H9 (cell line): ENCODE measurements around the gene ADARB2. TPM values are rescaled to one million over a fixed set of nuclear protein-coding genes. Genes with fewer than 3 reads are reported as not detected.

Experiments used
- DNase-seq: peaks from one replicate; pipeline ENCODE4 v3.0.0-alpha.2; 2017
- H2AFZ ChIP-seq: one replicate; pipeline ENCODE4 v1.6.1; 2013; ENCODE audit warnings: mild to moderate bottlenecking, low read length, control low read depth, moderate library complexity
- H2AK5ac ChIP-seq: 2 replicates; pipeline ENCODE4 v1.6.1; 2013; ENCODE audit warnings: low read length, control low read depth, mixed read lengths; ENCODE audit not compliant: insufficient read length
- H2BK120ac ChIP-seq: one replicate; pipeline ENCODE4 v1.6.1; 2013; ENCODE audit warnings: low read depth, mild to moderate bottlenecking, low read length, control low read depth, inconsistent platforms; ENCODE audit not compliant: poor library complexity, severe bottlenecking
- H2BK12ac ChIP-seq: 2 replicates; pipeline ENCODE4 v1.6.1; 2013; ENCODE audit warnings: low read length, control low read depth, mixed read lengths, low read depth; ENCODE audit not compliant: insufficient read length
- H2BK15ac ChIP-seq: 2 replicates; pipeline ENCODE4 v1.6.1; 2013; ENCODE audit warnings: low read depth, low read length, control low read depth
- H2BK20ac ChIP-seq: one replicate; pipeline ENCODE4 v1.6.1; 2013; ENCODE audit warnings: low read depth, mild to moderate bottlenecking, low read length, control low read depth, inconsistent platforms; ENCODE audit not compliant: poor library complexity, severe bottlenecking
- H2BK5ac ChIP-seq: 2 replicates; pipeline ENCODE4 v1.6.1; 2013; ENCODE audit warnings: low read length, control low read depth, mixed read lengths; ENCODE audit not compliant: insufficient read length
- H3K14ac ChIP-seq: 2 replicates; pipeline ENCODE4 v1.6.1; 2013; ENCODE audit warnings: low read length, control low read depth; ENCODE audit not compliant: insufficient read depth
- H3K18ac ChIP-seq: 2 replicates; pipeline ENCODE4 v1.6.1; 2013; ENCODE audit warnings: low read depth, mild to moderate bottlenecking, mixed read lengths, low read length, control low read depth; ENCODE audit not compliant: insufficient read length
- H3K23ac ChIP-seq: 2 replicates; pipeline ENCODE4 v1.6.1; 2013; ENCODE audit warnings: low read length, control low read depth, mixed read lengths, low read depth; ENCODE audit not compliant: insufficient read length
- H3K23me2 ChIP-seq: 2 replicates; pipeline ENCODE4 v1.6.1; 2013; ENCODE audit warnings: low read depth, mild to moderate bottlenecking, mixed read lengths, low read length, control low read depth; ENCODE audit not compliant: insufficient read length, poor library complexity, severe bottlenecking
- H3K27ac ChIP-seq: 2 replicates; pipeline ENCODE4 v1.5.1; 2013; ENCODE audit warnings: low read length, control low read depth, mixed read lengths, low read depth; ENCODE audit not compliant: insufficient read length
- H3K27me3 ChIP-seq: 2 replicates; pipeline ENCODE4 v1.6.1; 2013; ENCODE audit warnings: low read length, control low read depth, inconsistent platforms; ENCODE audit not compliant: insufficient read depth
- H3K4ac ChIP-seq: 2 replicates; pipeline ENCODE4 v1.6.1; 2013; ENCODE audit warnings: low read depth, mild to moderate bottlenecking, control low read depth, inconsistent platforms, low read length, moderate library complexity
- H3K4me1 ChIP-seq: 2 replicates; pipeline ENCODE4 v1.6.1; 2013; ENCODE audit warnings: low read length, control low read depth, inconsistent platforms; ENCODE audit not compliant: insufficient read depth
- H3K4me2 ChIP-seq: 2 replicates; pipeline ENCODE4 v1.6.1; 2013; ENCODE audit warnings: low read length, control low read depth, mixed read lengths; ENCODE audit not compliant: insufficient read length, insufficient read depth
- H3K56ac ChIP-seq: 2 replicates; pipeline ENCODE4 v1.6.1; 2013; ENCODE audit warnings: low read depth, mild to moderate bottlenecking, mixed read lengths, low read length, control low read depth; ENCODE audit not compliant: insufficient read length
- H3K79me1 ChIP-seq: 2 replicates; pipeline ENCODE4 v1.6.1; 2013; ENCODE audit warnings: low read depth, mild to moderate bottlenecking, moderate library complexity, low read length, control low read depth, inconsistent platforms; ENCODE audit not compliant: insufficient read depth, poor library complexity, severe bottlenecking
- H3K79me2 ChIP-seq: 2 replicates; pipeline ENCODE4 v1.6.1; 2013; ENCODE audit warnings: low read length, control low read depth, inconsistent platforms; ENCODE audit not compliant: insufficient read depth
- H3K9ac ChIP-seq: 2 replicates; pipeline ENCODE4 v1.6.1; 2013; ENCODE audit warnings: low read length, control low read depth, mixed read lengths; ENCODE audit not compliant: insufficient read length; ENCODE audit errors: extremely low read depth
- H3K9me3 ChIP-seq: one replicate; pipeline ENCODE4 v1.6.1; 2013; ENCODE audit warnings: low read depth, low read length, inconsistent platforms; ENCODE audit not compliant: control insufficient read depth
- H3T11ph ChIP-seq: one replicate; pipeline ENCODE4 v1.6.1; 2013; ENCODE audit warnings: mild to moderate bottlenecking, low read length, control low read depth, inconsistent platforms
- H4K20me1 ChIP-seq: one replicate; pipeline ENCODE4 v1.6.1; 2013; ENCODE audit not compliant: control insufficient read depth, insufficient read length, insufficient read depth
- H4K5ac ChIP-seq: 2 replicates; pipeline ENCODE4 v1.6.1; 2013; ENCODE audit warnings: low read depth, mild to moderate bottlenecking, mixed read lengths, low read length, control low read depth; ENCODE audit not compliant: insufficient read length
- H4K8ac ChIP-seq: replicated peaks from 2 replicates; pipeline ENCODE4 v1.6.1; 2013; ENCODE audit warnings: low read length, control low read depth, mixed read lengths, low read depth; ENCODE audit not compliant: insufficient read length
- H4K91ac ChIP-seq: 2 replicates; pipeline ENCODE4 v1.6.1; 2013; ENCODE audit warnings: low read depth, mild to moderate bottlenecking, moderate library complexity, mixed read lengths, low read length, control low read depth; ENCODE audit not compliant: insufficient read length
- H3K27ac Mint-ChIP-seq, 3 experiments: 2 replicates in 2 of 3; 3 replicates in 1 of 3; pipeline ENCODE4 v1.8.0; 2020 to 2021; ENCODE audit warnings: mixed read lengths in 3 of 3, mild to moderate bottlenecking in 1 of 3, moderate library complexity in 1 of 3
- H3K27me3 Mint-ChIP-seq: 2 replicates; pipeline ENCODE4 v1.8.0; 2021; ENCODE audit warnings: low read depth, mild to moderate bottlenecking, moderate library complexity, mixed read lengths
- H3K36me3 Mint-ChIP-seq, 3 experiments: 2 replicates in 2 of 3; 3 replicates in 1 of 3; pipeline ENCODE4 v1.8.0; 2020 to 2021; ENCODE audit warnings: low read depth in 3 of 3, mixed read lengths in 3 of 3; ENCODE audit not compliant: insufficient read depth in 1 of 3
- H3K4me1 Mint-ChIP-seq, 2 experiments: 2 replicates each; pipeline ENCODE4 v1.8.0; 2020; ENCODE audit warnings: mixed read lengths in 2 of 2
- H3K4me3 Mint-ChIP-seq, 2 experiments: 2 replicates in 1 of 2; 3 replicates in 1 of 2; pipeline ENCODE4 v1.8.0; 2020 to 2021; ENCODE audit warnings: mild to moderate bottlenecking in 2 of 2, mixed read lengths in 2 of 2, moderate library complexity in 1 of 2
- H3K9me3 Mint-ChIP-seq, 2 experiments: 2 replicates in 1 of 2; 3 replicates in 1 of 2; pipeline ENCODE4 v1.8.0; 2020; ENCODE audit warnings: mild to moderate bottlenecking in 2 of 2, mixed read lengths in 2 of 2, moderate library complexity in 1 of 2
- WGBS: extraction: QIAGEN DNeasy Blood & Tissue Kit; methylation state at CpG from one replicate; pipeline ENCODE4 v1.1.7; 2013; ENCODE audit warnings: missing lambda C conversion rate, low lambda C conversion rate, mixed read lengths; ENCODE audit not compliant: insufficient read length; ENCODE audit errors: extremely low coverage; 5-methylcytosine and 5-hydroxymethylcytosine counted together
- total RNA-seq: library from RNA; stranded (reverse); gene quantifications from 2 replicates; pipeline ENCODE4 v1.2.1, GENCODE V29; 2021
- TF ChIP-seq, protein P1 (sequence below): fragments of 200-600 bp; sonication (generic); conservative IDR thresholded peaks from 3 replicates; pipeline ENCODE4 v1.8.0; 2021; ENCODE audit warnings: antibody characterized with exemption, mild to moderate bottlenecking

Gene ADARB2
- total RNA-seq, 1 experiment from 2014 or later, result 0.87 TPM

DNA sequence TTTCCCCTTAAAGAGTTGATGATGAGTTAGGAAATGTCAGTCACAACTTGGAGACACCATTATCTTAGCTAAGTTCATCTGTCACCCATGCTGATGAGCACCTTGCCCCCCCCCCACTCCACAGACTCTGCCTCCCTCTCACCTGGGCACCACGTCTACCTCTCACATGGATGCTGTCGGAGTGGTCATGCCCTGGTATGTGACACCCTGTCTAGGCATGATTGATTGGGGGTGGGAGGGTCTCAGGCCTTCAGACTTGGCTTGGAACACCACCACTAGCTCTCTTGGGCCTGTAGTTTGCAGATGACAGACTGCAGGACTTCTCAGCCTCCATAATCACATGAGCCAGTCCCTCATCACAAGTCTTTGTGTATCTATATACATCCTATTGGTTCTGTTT lies 603.2 kb downstream of the ADARB2 start:
- Mint-ChIP-seq H3K9me3 (no peaks in the 10 kb centered on the region), H3K4me1 (peaks cover 5 to 8% of the 10 kb centered on the region in 2 experiments; a peak in 2 of 4 replicates), H3K4me3 (no peak overlapping the region), H3K36me3 (peaks cover 21 to 26% (median 25%) of the 10 kb centered on the region in 3 experiments; a peak in 6 of 7 replicates), H3K27ac (no peak overlapping the region), H3K27me3 (no peaks in the 10 kb centered on the region)
- H3K9ac ChIP-seq, result no peak overlapping the region
- H4K5ac ChIP-seq, result no peak overlapping the region
- no peak overlapping the region for H3K23ac ChIP-seq
- H3K14ac ChIP-seq, result no peak overlapping the region
- no peak overlapping the region for H2BK15ac ChIP-seq
- no peak overlapping the region for H2BK20ac ChIP-seq
- H2AK5ac ChIP-seq, result no peak overlapping the region
- no peak overlapping the region for H2AFZ ChIP-seq
- H4K8ac ChIP-seq, result no peak overlapping the region
- TF ChIP-seq, protein P1, sequence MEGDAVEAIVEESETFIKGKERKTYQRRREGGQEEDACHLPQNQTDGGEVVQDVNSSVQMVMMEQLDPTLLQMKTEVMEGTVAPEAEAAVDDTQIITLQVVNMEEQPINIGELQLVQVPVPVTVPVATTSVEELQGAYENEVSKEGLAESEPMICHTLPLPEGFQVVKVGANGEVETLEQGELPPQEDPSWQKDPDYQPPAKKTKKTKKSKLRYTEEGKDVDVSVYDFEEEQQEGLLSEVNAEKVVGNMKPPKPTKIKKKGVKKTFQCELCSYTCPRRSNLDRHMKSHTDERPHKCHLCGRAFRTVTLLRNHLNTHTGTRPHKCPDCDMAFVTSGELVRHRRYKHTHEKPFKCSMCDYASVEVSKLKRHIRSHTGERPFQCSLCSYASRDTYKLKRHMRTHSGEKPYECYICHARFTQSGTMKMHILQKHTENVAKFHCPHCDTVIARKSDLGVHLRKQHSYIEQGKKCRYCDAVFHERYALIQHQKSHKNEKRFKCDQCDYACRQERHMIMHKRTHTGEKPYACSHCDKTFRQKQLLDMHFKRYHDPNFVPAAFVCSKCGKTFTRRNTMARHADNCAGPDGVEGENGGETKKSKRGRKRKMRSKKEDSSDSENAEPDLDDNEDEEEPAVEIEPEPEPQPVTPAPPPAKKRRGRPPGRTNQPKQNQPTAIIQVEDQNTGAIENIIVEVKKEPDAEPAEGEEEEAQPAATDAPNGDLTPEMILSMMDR, result no peak
- DNase-seq, result no peak
- no peak overlapping the region for H3K56ac ChIP-seq
- H3K4me2 ChIP-seq, result no peak overlapping the region
- H3T11ph ChIP-seq, result no peak overlapping the region
- no peak overlapping the region for H3K27ac ChIP-seq
- no peak overlapping the region for H3K18ac ChIP-seq
- H2BK120ac ChIP-seq, result no peak overlapping the region
- H3K79me1 ChIP-seq, result no peaks in the 10 kb centered on the region
- no CpG with 5 or more reads among the region's 2 CpGs for WGBS
- no peaks in the 10 kb centered on the region for H4K20me1 ChIP-seq
- no peaks in the 10 kb centered on the region for H3K4me1 ChIP-seq
- no peak overlapping the region for H4K91ac ChIP-seq
- no peaks in the 10 kb centered on the region for H3K9me3 ChIP-seq
- no peaks in the 10 kb centered on the region for H3K23me2 ChIP-seq
- H2BK5ac ChIP-seq, result no peak overlapping the region
- H2BK12ac ChIP-seq, result no peak overlapping the region
- no peaks in the 10 kb centered on the region for H3K79me2 ChIP-seq
- H3K4ac ChIP-seq, result no peak overlapping the region
- no peaks in the 10 kb centered on the region for H3K27me3 ChIP-seq
